WTC11 (cell line): ENCODE results near the gene KIF11.

Experiments
- CBFB ChIP-seq: sonication (generic); formaldehyde crosslinking; IDR thresholded peaks from 2 replicates; pipeline ENCODE4 v1.8.1; 2022; ENCODE audit warnings: mild to moderate bottlenecking, low read depth, missing genetic modification reagents
- CTCF ChIP-seq: fragments of 200-600 bp; IDR thresholded peaks from 2 replicates; pipeline ENCODE4 v1.8.0; 2022; ENCODE audit warnings: antibody characterized with exemption
- E2F1 ChIP-seq: sonication (generic); formaldehyde crosslinking; IDR thresholded peaks from 2 replicates; pipeline ENCODE4 v1.8.0; 2022; ENCODE audit warnings: mild to moderate bottlenecking, missing genetic modification reagents

- TF ChIP-seq CTCF (no peak), CBFB (CRISPR knock-in tag) (no peak), E2F1 (no peak)
Measured at GRCh38 chr10:92598321-92598720, 5.4 kb downstream of the KIF11 start.
